HG03520 (cell line): Measurements from ENCODE around the gene AP3S2.
A peak's percentile ranks its signal among the peaks of the same experiment; 100 is the strongest.
"Not testable (repeated sequence)": the region's sequence is repeated elsewhere in the genome, so short reads cannot be mapped to it uniquely, and the experiment has no call there.

Experiments
- ATAC-seq: cut with Tn5 transposase; IDR thresholded peaks from one replicate; pipeline ENCODE4 v1.9.1; 2021; ENCODE audit warnings: mild to moderate bottlenecking, moderate library complexity; ENCODE audit not compliant: unreplicated experiment

The AP3S2 gene

DNA sequence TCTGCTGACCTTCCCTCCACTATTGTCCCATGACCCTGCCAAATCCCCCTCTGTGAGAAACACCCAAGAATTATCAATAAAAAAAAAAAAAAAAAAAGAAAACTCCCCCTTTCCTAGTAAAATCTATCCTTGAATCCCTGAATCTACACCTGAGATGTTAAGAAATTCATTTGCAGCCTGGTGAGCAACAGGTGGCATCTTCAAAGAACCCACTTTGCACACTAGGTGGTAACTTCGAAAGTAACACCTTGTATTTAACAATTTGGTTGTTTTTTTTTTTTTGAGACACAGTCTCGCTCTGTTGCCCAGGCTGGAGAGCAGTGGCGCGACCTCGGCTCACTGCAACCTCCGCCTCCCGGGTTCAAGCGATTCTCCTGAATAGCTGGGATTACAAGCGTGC, 24.3 kb downstream of the AP3S2 start:
- ATAC-seq, result not testable (repeated sequence)

DNA sequence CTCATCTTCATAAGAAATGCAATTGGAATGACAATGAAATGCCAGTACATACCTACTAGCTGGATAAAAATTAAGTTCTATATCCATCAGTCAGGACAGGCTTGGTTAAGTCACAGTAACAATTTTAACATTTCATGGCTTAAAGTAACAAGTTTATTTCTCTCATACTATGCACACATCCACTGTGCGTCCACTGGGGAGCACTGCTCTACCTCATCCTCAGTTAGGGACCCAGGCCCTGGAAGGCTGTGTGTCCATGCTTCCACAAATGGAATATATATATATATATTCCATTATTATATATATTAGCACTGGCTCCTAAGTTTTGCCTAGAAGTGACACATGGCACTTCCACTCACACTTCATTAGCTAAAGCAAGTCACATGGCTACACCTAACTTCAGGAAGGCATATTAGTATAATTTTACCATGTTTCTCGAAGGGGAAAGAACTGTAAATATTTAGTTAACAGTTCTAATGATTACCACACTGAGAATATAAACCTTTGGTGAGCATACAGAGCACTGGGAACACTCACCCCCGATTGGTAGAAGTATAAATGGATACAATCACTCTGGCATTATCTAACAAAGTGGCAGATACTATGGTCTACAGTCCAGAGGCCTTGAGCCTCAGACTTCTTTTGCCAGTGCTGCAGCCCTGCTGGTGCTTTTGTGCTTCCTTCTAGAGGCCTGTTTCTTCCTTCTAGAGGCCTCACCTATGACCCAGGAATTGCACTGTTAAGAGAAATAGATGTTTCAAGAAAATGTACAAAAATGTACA, 28.6 kb downstream of the AP3S2 start:
- ATAC-seq, result no peak

DNA sequence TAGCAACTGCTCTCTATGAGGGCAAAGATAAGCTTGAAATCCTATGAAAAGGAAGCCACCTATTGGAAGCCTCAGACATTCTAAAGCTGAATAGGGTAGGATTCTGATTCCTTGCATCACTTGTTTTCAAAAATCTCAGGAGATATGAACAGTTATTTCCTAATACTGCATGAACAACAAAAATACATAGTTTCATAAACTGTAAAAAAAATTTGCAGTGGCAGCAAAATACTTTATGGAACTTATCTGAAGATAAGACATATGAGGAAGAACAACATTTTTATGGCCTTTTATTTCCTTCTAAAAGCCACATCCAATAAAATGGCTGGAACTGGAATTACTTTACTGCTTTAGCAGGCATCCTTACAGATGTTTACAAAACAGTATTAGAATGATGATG, 29.9 kb downstream of the AP3S2 start:
- ATAC-seq, result no peak

DNA sequence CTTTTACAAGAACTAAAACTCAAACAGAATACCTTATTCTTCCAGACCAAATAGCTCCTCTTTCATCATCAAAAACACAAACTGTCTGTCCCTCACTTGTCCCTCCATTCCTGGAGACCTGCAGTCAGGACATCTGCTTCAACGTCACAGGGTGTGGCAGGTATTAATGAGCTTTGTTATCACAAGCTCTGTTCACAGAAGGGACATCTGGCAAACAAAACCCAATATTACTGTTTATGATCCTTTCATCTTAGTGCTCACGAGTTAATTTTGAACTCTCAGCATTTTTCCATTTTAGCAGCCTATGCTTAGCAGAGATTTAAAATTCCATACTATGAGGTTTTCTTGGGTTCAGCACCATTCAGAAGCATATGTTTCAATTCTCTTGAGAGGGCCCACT, 32.9 kb downstream of the AP3S2 start:
- ATAC-seq, result no peak

DNA sequence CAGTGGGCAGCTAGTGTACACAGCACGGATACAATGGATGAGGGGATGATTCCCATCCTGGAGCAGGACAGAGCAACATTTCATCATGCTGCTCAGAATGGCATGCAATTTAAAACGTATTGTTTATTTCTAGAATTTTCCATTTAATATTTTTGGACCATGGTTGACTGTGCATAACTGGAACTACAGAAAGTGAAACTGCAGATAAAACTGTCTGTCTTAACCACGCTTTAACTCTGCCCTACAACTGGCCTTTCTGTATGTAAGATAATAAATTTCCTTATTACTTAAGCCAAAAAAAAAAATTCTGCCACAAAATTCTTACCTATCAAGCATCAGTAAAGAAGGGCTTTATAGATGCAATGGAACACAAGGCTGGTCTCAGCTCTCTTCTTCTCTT, 33.4 kb downstream of the AP3S2 start:
- no peak for ATAC-seq

DNA sequence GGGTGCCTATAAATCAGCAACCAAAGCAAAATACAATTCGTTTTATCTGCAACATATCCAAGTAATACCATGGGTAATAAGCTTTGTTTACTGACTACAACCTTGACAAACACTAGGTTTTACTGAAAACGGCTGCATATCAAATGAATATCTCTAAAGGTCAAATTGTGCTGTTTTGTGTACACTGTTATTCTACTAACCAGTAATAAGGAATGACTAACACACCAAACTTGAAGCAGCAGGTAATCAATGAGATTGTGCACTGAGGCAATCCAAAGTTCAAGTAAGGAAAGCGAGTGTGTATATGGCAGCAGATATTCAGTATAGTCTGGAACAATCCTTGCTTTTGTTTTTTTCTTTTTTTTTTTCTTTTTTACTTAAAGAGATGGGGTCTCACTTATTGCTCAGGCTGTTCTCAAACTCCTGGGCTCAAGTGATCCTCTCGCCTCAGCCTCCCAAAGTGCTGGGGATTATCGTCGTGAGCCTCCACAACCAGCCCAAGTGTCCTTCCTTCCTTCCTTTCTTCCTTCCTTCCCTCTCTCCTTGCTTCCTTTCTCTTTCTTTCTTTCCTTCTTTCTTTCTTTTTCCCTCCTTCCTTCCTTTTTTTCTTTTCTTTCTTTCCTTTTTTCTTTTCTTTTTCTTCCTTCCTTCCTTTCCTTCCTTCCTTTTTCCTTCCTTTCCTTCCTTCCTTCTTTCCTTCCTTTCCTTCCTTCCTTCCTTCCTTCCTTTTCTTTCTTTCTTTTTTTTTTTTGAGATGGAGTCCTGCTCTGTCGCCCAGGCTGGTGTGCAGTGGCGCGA, 34.9 kb downstream of the AP3S2 start:
- ATAC-seq, result no peak

DNA sequence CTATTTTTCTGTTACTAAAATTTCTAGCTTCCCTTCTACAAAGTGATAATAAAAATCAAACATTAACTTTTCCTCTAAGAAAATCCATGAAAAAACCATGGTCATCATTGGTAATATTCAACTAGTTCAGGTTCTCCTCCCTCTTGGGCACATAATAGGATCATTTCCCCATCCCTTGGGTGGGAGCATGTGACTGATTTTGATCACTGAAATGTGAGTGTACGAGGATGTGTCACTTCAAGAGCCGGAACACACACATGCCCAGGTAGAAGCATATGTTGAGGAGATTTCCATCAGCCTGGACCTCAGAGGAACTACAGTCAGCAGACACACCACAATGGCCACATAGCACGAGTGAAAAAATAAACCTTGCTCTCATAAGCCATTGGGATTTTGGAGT, 36.1 kb downstream of the AP3S2 start:
- ATAC-seq, result no peak

DNA sequence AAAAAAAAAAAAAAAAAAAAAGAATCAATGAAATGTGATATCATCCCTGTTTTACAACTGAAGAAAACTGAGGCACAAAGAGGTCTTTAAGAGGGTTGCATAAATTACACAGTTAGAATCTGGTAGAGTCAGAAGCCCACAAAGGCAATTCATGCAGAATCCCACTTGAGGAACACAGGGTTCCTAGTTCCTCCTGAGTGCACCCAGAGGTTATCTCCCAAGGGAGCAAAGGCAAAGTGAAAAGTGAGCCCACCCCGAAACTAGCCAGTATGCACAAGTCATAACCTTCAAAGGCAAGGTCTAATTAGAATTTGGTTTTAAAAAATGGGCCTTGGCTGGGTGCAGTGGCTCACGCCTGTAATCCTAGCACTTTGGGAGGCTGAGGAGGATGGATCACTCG, 37.8 kb downstream of the AP3S2 start:
- no peak for ATAC-seq

DNA sequence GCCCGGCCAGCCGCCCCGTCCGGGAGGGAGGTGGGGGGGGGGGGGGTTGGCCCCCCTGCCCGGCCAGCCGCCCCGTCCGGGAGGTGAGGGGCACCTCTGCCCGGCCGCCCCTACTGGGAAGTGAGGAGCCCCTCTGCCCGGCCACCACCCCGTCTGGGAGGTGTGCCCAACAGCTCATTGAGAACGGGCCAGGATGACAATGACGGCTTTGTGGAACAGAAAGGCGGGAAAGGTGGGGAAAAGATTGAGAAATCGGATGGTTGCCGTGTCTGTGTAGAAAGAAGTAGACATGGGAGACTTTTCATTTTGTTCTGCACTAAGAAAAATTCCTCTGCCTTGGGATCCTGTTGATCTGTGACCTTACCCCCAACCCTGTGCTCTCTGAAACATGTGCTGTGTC, 38.9 kb downstream of the AP3S2 start:
- ATAC-seq, result not testable (repeated sequence)

DNA sequence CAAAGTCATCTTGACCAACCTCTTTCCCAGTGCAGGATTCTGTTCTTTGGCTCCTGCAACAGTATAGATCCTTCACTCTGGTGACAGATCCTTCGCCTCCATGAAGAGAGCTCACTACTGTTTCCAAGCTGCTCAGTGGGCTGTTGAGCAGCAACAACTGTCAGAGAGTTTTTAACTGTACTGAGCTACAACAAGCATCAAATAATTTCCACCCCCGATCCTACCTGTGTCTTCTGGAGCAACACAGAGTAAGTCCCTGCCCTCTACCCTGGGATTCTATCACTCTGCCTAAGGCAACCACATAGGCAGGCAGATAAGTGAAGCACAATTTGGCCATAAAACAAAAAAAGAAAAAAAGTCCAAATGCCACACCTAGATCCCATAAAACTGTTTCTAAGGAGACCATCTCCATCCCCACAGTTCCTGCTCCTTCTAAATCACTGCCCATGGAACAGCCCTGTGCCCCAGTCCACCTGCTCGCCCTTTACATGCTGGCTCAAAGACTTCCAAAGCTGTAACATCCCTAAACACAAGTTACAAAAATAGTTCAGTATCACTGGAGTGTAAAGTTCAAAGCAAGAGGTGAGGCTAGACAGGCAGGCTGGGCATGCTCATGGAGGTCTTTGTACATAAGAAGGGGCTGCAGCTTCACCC, 41.3 kb downstream of the AP3S2 start:
- ATAC-seq, result no peak

DNA sequence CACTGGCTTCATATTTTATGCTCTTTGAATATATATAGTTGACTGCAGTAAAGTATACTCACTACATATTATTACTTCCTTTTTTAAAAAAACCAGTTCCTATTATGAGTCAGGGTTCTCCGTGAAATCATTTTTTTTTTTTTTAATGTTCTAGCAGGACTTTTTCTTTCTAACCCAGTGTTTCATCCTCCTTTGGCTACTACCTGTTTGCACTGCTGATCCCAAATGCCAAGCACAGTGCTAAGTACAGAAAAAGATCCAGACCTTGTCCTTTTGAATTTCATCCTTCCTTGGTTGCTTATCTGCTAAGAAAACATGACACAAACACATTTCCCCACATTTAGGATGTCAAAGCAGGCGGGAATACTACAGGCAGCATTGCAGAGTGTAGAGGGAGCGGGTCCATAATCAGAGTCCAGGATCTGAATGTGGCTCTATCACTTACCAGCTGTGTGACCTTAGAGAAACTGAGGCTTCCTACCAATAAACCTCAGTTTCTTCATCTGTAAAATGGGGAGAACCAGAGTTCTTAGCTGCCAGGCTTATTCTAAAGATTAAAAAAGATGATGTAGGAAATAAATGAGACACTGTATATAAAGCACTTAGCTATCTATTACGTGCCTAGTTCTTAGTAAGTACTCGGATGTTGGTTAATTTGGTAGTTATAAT, 42.0 kb downstream of the AP3S2 start:
- ATAC-seq, result peak; percentile 60

DNA sequence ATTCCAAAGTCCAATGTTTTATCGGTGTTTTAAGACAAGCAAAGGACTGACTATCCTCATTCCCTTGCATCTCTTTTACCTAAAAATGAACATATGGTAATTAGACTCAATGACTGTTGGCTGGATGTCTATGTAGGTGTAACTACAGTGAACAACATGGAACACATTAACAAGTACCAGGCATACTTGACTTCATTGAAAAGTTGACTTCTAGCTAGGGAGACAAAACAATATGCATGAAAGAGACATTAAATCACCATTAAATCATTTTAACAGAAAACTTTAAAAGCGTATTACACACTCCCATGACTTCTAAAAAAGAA, 44.9 kb downstream of the AP3S2 start:
- ATAC-seq, result no peak

DNA sequence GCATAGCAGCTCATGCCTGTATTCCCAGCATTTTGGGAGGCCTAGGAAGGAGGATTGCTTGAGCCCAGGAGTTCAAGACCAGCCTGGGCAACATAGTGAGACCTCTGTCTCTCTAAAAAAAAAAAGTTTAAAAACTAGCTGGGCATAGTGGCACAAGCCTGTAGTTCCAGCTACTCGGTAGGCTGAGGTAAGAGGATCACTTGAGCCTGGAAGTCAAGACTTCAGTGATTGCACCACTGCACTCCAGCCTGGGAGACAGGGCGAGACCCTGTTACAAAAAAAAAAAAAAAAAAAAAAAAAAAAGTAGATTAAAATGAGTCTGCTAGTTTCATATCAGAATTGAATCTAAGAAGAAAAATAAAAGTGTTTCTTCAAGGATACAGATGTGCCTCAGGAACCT, 46.7 kb downstream of the AP3S2 start:
- ATAC-seq, result no peak

DNA sequence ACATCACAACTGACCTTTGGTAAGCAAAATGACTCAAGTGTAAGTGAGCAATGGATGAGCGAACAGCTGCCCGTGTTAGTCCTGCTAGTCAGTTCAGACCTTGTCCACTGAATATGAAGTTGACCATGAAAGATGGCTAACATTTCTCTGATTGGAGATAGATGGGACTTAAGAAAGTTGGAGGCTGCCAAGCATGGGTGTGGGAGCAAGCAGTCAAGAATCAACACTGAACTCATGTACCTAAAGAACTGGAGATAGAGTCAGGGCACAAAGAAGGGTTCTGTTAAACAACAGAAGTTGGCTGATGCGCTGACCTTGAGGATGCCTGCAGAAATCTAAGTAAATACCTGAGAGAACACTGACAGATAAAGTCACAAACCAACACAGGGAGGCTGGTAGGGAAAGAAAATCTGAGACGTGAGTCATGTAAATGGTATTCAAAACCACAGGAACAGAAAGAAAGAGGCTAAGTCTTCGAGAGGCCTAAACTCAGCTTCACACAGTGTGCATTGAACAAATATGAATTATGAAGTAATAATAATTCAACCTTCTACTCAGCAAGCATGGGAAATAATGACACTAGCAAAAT, 48.4 kb downstream of the AP3S2 start:
- no peak for ATAC-seq

DNA sequence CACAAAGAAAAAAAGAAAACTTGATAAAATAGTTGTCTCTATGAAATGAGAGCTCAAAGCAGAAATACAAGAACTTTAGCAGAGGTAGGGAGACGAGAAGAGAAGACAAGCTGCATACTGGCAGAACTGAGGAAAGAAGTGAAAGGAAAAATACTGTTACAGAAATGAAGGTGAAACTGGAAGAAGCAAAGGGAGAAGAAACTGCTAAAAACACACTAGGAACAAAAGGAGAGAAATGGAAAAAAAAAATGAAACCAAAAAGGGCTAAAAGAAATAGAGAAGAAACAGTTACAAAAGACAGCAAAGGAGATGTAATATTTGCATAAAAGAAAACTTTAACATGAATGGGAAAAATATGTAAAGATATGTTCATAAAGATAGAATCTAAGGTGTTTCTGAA, 51.8 kb downstream of the AP3S2 start:
- no peak for ATAC-seq

DNA sequence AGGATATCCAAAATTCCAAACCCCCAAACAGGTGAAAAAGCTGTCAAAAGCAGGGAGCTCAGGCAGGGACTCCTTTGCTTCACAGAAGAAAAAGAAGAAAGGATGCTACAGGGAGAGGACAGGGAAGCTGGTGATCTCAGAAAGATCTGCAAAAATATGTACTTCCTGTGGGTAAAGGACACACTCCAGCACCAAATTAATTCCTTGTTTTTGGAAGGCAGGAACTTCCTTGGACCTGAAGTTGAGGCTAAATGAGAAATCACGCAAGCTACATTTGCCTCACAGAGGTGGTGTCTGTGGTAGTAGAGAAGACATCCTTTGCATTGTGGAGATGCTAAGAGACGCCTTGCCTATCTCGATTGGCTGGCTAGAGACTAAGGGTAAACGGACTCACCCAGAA, 52.5 kb downstream of the AP3S2 start:
- no peak for ATAC-seq

DNA sequence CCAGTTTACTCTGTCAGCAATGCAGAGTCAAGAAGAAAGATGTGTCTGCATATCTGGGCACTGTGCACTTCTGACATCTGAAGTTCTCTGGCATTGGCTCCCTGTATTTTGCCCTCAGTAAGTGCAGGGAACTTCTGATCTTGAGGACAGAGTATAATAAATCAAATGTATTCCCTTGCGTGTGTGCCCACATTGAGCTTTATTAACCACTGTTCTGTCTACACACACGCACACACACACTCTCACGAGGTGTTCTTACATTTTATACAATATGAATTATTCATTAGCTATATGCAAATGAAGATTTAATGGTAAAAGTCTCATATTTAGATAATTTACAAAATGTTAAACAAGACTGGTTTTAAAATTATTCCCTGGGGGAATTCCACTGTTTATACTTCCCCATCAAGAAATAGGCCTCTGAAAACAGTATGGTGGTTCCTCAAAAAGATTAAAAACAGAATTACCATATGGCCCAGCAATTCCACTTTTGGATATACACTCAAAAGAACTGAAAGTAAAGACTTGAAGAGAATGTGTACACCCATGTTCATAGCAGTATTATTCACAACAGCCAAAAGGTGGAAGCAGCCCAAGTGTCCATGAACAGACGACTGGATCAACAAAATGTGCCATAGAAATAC, 54.5 kb downstream of the AP3S2 start:
- ATAC-seq, result no peak

DNA sequence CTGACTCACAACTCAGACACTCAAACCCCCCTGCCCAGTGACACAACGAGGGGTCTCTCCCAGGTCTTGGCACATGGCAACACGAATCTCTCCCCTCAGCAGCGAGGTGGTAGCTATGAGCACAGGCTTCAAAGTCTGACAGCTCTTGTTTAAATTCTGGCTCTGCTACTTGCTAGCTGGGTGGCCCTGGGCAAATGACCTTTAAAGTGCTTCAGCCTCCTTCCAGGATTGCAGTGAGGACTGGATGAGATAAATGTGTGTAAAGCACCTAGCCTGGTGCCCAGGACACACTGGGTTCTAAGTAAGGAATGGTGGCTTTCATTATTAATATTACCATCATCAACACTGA, 56.0 kb downstream of the AP3S2 start:
- no peak for ATAC-seq

DNA sequence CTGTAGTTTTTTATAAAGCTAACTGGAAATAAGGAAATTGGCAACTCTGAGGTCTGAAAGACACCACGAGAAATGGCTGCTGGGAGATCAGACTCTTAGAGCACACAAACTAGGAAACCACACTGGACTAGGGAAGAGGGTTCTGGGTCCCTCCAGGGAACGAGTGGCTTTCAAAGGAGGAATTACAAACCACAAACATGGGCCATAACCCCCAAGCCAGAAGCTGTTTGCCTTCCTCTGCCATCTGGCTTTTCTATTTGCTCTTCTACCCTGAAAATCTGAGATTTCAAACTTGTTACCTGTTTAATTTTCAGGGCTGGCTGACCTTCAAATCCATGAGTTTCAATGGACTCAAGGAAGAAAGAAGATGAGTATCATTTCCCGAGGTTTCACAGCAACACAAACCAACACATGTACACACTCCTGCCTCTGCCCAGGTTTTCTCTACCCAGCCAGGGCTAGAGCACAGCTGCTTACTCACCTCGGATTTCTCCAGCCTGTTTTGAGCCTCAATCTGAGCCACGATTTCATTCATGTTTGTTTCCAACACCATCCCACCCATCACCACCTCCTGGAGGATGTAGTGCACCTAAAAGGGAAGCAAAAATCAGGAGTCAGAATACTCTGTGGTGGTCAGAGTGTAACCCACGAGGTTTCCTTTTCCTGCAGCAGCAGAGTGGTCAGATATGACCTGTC, 56.5 kb downstream of the AP3S2 start:
- ATAC-seq, result no peak
